Measurements from ENCODE around the gene DUSP1. TPM values are rescaled to one million over a fixed set of nuclear protein-coding genes. Genes with fewer than 3 reads are reported as not detected.

Gene DUSP1
- total and polyA plus RNA-seq, 9 of the 15 experiments (the other 6 are each of a cell fraction or from before 2014, with no cell fraction given) = 2.1 to 14.2 (median 8.5) TPM

- TF ChIP-seq, protein P1, sequence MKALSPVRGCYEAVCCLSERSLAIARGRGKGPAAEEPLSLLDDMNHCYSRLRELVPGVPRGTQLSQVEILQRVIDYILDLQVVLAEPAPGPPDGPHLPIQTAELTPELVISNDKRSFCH (CRISPR knock-in tag; IDR thresholded peaks at IDR 0.05) = no peak
- TF ChIP-seq, protein P1 (tag; IDR thresholded peaks at IDR 0.05) = no peak
- TF ChIP-seq TBL1XR1 (IDR thresholded peaks at IDR 0.05; ENCODE audit: low read length in 2 of 2) (peak in 1 of 2 experiments; percentile 61; a peak in 2 of 4 replicates), ZC3H4 (CRISPR knock-in tag; IDR thresholded peaks at IDR 0.05; ENCODE audit: borderline replicate concordance) (no peak), THAP12 (CRISPR knock-in tag; IDR thresholded peaks at IDR 0.05) (no peak), ESRRA (IDR thresholded peaks at IDR 0.05; ENCODE audit: borderline replicate concordance, low read depth) (no peak), ADNP (tag; IDR thresholded peaks at IDR 0.05) (peak; percentile 74), TAF9B (IDR thresholded peaks at IDR 0.05; ENCODE audit: partially characterized antibody) (no peak), SRSF3 (IDR thresholded peaks at IDR 0.05; ENCODE audit: insufficient read depth, low read length) (no peak), KLF16 (IDR thresholded peaks at IDR 0.05) (peak; percentile 71; the same call in 1 of the 2 replicates), ARID1B (IDR thresholded peaks at IDR 0.05) (peak; percentile 96), CBFB (CRISPR knock-in tag; IDR thresholded peaks at IDR 0.05) (no peak), ATF1 (CRISPR knock-in tag; IDR thresholded peaks at IDR 0.05) (no peak), ATF1 (tag; IDR thresholded peaks at IDR 0.05) (peak; percentile 53), POLR2AphosphoS5 (IDR thresholded peaks at IDR 0.05; ENCODE audit: control insufficient read depth, insufficient read depth, low read depth, low read length) (peak; percentile 85), JUNB (CRISPR knock-in tag; conservative IDR thresholded peaks at IDR 0.05) (peak; percentile 82; the same call in 1 of the 2 replicates), ZNF561 (CRISPR knock-in tag; conservative IDR thresholded peaks at IDR 0.05) (no peak), HDAC6 (IDR thresholded peaks at IDR 0.05; ENCODE audit: low read depth, low read length) (no peak), ZNF699 (CRISPR knock-in tag; IDR thresholded peaks at IDR 0.05; ENCODE audit: insufficient replicate concordance) (no peak), RNF2 (IDR thresholded peaks at IDR 0.05) (peak; percentile 64; the same call in 1 of the 2 replicates), CBFA2T2 (conservative IDR thresholded peaks at IDR 0.05) (peak; percentile 90)
- TF ChIP-seq, protein P2, sequence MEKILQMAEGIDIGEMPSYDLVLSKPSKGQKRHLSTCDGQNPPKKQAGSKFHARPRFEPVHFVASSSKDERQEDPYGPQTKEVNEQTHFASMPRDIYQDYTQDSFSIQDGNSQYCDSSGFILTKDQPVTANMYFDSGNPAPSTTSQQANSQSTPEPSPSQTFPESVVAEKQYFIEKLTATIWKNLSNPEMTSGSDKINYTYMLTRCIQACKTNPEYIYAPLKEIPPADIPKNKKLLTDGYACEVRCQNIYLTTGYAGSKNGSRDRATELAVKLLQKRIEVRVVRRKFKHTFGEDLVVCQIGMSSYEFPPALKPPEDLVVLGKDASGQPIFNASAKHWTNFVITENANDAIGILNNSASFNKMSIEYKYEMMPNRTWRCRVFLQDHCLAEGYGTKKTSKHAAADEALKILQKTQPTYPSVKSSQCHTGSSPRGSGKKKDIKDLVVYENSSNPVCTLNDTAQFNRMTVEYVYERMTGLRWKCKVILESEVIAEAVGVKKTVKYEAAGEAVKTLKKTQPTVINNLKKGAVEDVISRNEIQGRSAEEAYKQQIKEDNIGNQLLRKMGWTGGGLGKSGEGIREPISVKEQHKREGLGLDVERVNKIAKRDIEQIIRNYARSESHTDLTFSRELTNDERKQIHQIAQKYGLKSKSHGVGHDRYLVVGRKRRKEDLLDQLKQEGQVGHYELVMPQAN (IDR thresholded peaks at IDR 0.05; ENCODE audit: borderline replicate concordance) = 0 out of 2 replicates have a peak, but pooled peaks have one; percentile 45
- TF ChIP-seq, protein P3, sequence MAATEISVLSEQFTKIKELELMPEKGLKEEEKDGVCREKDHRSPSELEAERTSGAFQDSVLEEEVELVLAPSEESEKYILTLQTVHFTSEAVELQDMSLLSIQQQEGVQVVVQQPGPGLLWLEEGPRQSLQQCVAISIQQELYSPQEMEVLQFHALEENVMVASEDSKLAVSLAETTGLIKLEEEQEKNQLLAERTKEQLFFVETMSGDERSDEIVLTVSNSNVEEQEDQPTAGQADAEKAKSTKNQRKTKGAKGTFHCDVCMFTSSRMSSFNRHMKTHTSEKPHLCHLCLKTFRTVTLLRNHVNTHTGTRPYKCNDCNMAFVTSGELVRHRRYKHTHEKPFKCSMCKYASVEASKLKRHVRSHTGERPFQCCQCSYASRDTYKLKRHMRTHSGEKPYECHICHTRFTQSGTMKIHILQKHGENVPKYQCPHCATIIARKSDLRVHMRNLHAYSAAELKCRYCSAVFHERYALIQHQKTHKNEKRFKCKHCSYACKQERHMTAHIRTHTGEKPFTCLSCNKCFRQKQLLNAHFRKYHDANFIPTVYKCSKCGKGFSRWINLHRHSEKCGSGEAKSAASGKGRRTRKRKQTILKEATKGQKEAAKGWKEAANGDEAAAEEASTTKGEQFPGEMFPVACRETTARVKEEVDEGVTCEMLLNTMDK (IDR thresholded peaks at IDR 0.05; ENCODE audit: borderline replicate concordance, insufficient read depth, low read depth, low read length, poor library complexity, severe bottlenecking) = no peak
Observed at GRCh38 chr5:172802567-172803176, 31.7 kb upstream of the DUSP1 start (continued).
